OCI-LY1 (cell line): ENCODE results near the gene CELF2.

ENCODE experiments used
- H2AFZ ChIP-seq: fragments of 200-600 bp; sonication (generic), shearing (Covaris generic); 2 replicates; pipeline ENCODE4 v1.6.0; 2014; ENCODE audit warnings: antibody characterized with exemption, mild to moderate bottlenecking, low read length
- H3F3A ChIP-seq: fragments of 200-600 bp; sonication (generic), shearing (Covaris generic); 2 replicates; pipeline ENCODE4 v1.6.0; 2014; ENCODE audit warnings: mild to moderate bottlenecking, antibody characterized with exemption, low read length, moderate library complexity; ENCODE audit not compliant: insufficient read depth
- H3K27ac ChIP-seq: fragments of 200-600 bp; sonication (generic); 2 replicates; pipeline ENCODE4 v1.5.1; 2014; ENCODE audit warnings: low read length, mixed run types, mild to moderate bottlenecking, low read depth; ENCODE audit not compliant: poor library complexity, severe bottlenecking
- H3K27me3 ChIP-seq: fragments of 200-600 bp; sonication (generic); 2 replicates; pipeline ENCODE4 v1.6.0; 2014; ENCODE audit warnings: antibody characterized with exemption, mild to moderate bottlenecking, low read length, moderate library complexity; ENCODE audit not compliant: insufficient read depth
- H3K36me3 ChIP-seq: fragments of 200-600 bp; sonication (generic); 2 replicates; pipeline ENCODE4 v1.6.1; 2014; ENCODE audit warnings: mild to moderate bottlenecking, antibody characterized with exemption, low read length, moderate library complexity, mixed read lengths; ENCODE audit not compliant: insufficient read depth
- H3K4me1 ChIP-seq: fragments of 200-600 bp; sonication (generic); 2 replicates; pipeline ENCODE4 v1.5.1; 2014; ENCODE audit warnings: mild to moderate bottlenecking, low read length, moderate library complexity; ENCODE audit not compliant: insufficient read depth, severe bottlenecking
- H3K4me2 ChIP-seq: fragments of 200-600 bp; sonication (generic), shearing (Covaris generic); 2 replicates; pipeline ENCODE4 v1.6.1; 2014; ENCODE audit warnings: low read length
- H3K4me3 ChIP-seq: fragments of 200-600 bp; sonication (generic); 2 replicates; pipeline ENCODE4 v1.5.1; 2014; ENCODE audit warnings: low read length, low read depth, mild to moderate bottlenecking, mixed read lengths; ENCODE audit not compliant: poor library complexity, severe bottlenecking
- H3K79me2 ChIP-seq: fragments of 200-600 bp; shearing (Covaris generic); 2 replicates; pipeline ENCODE4 v1.6.1; 2016; ENCODE audit warnings: mixed run types, low read length, mixed read lengths; ENCODE audit not compliant: insufficient read depth
- H3K9ac ChIP-seq: fragments of 200-600 bp; sonication (generic), shearing (Covaris generic); 2 replicates; pipeline ENCODE4 v1.6.1; 2014; ENCODE audit warnings: mild to moderate bottlenecking, low read length, mixed read lengths
- H3K9me2 ChIP-seq: fragments of 200-600 bp; sonication (generic), shearing (Covaris generic); 2 replicates; pipeline ENCODE4 v1.6.1; 2014; ENCODE audit warnings: low read depth, mild to moderate bottlenecking, low read length, mixed read lengths
- H3K9me3 ChIP-seq: fragments of 200-600 bp; shearing (Covaris generic); 2 replicates; pipeline ENCODE4 v1.6.1; 2014; ENCODE audit warnings: low read length, mixed read lengths
- H4K20me1 ChIP-seq: fragments of 200-600 bp; sonication (generic), shearing (Covaris generic); 2 replicates; pipeline ENCODE4 v1.6.0; 2016; ENCODE audit warnings: mild to moderate bottlenecking, low read length; ENCODE audit not compliant: insufficient read depth
- CTCF ChIP-seq: fragments of 200-600 bp; sonication (generic), shearing (Covaris generic); IDR thresholded peaks from 2 replicates; pipeline ENCODE4 v1.5.1; 2017; ENCODE audit warnings: mild to moderate bottlenecking, antibody characterized with exemption, low read length, moderate library complexity, mixed read lengths
- EZH2 ChIP-seq: fragments of 200-600 bp; sonication (generic), shearing (Covaris generic); IDR thresholded peaks from 2 replicates; pipeline ENCODE4 v1.8.0; 2017; ENCODE audit warnings: borderline replicate concordance, mixed run types, mild to moderate bottlenecking, antibody characterized with exemption, low read length, moderate library complexity, mixed read lengths

The CELF2 gene

GRCh38 chr10:11307937-11308336, 290.3 kb downstream of the CELF2 start:
- H2AFZ ChIP-seq: no peak overlapping the region
- no peaks in the 10 kb centered on the region; the same call in 1 of the 2 replicates for H3K36me3 ChIP-seq
- no peak overlapping the region for H3K4me3 ChIP-seq
- H3K9ac ChIP-seq: no peak overlapping the region
- H3K4me1 ChIP-seq: no peaks in the 10 kb centered on the region
- H3K27ac ChIP-seq: no peak overlapping the region
- H4K20me1 ChIP-seq: no peaks in the 10 kb centered on the region
- H3K79me2 ChIP-seq: no peaks in the 10 kb centered on the region
- H3K9me3 ChIP-seq: peaks cover 3% of the 10 kb centered on the region; the same call in 1 of the 2 replicates
- H3K9me2 ChIP-seq: no peaks in the 10 kb centered on the region
- no peaks in the 10 kb centered on the region for H3F3A ChIP-seq
- H3K4me2 ChIP-seq: no peak overlapping the region
- no peaks in the 10 kb centered on the region for H3K27me3 ChIP-seq
- TF ChIP-seq EZH2: no peak
- no peak for TF ChIP-seq CTCF

DNA sequence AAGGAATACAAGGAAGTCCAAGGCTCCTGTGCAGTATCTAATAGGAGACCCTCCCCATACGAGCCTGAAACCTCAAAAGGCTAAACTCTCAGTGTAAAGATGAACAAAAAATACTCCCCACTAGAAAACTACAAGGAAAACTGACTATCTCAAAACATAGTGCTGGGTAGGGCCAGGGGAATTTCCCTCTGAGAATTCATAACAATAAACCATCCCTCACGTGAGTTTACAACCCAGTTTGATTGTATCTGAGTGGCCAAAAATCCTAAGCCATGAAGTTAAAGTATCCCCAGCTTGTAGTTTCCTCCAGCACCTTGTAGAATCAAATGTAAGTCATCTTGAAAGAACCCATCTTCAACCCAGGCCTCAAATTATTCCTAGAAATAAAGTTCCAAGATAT, 293.4 kb downstream of the CELF2 start:
- Histone ChIP-seq H3K4me2 (no peak overlapping the region), H3K4me3 (no peak overlapping the region), H4K20me1 (no peaks in the 10 kb centered on the region), H3K9me2 (no peaks in the 10 kb centered on the region), H3K9ac (no peak overlapping the region), H3K27ac (no peak overlapping the region), H3F3A (no peaks in the 10 kb centered on the region), H2AFZ (no peak overlapping the region), H3K79me2 (no peaks in the 10 kb centered on the region), H3K36me3 (no peaks in the 10 kb centered on the region; the same call in 1 of the 2 replicates), H3K9me3 (peaks cover 3% of the 10 kb centered on the region; the same call in 1 of the 2 replicates), H3K4me1 (no peaks in the 10 kb centered on the region), H3K27me3 (no peaks in the 10 kb centered on the region)
- no peak for TF ChIP-seq CTCF
- TF ChIP-seq EZH2: no peak

GRCh38 chr10:11313463-11313862, 295.8 kb downstream of the CELF2 start:
- no peaks in the 10 kb centered on the region for H3K9me3 ChIP-seq
- no peak overlapping the region for H2AFZ ChIP-seq
- H3K4me2 ChIP-seq: no peak overlapping the region
- no peak overlapping the region for H3K4me3 ChIP-seq
- H3K9me2 ChIP-seq: no peaks in the 10 kb centered on the region
- TF ChIP-seq EZH2 (no peak), CTCF (no peak)
- no peak overlapping the region for H3K27ac ChIP-seq
- no peaks in the 10 kb centered on the region for H3F3A ChIP-seq
- no peak overlapping the region for H3K9ac ChIP-seq
- H4K20me1 ChIP-seq: no peaks in the 10 kb centered on the region
- H3K4me1 ChIP-seq: no peaks in the 10 kb centered on the region
- H3K79me2 ChIP-seq: no peaks in the 10 kb centered on the region
- H3K36me3 ChIP-seq: no peaks in the 10 kb centered on the region; the same call in 1 of the 2 replicates
- H3K27me3 ChIP-seq: no peaks in the 10 kb centered on the region
